K562 (cell line): ENCODE results near the gene RABGAP1.

ENCODE experiments used
- CEBPB ChIP-seq: fragments of 450-650 bp; IDR thresholded peaks from 2 replicates; pipeline ENCODE4 v1.6.1; 2016; ENCODE audit warnings: missing genetic modification characterization, missing compliant biosample characterization
- EP300 ChIP-seq: IDR thresholded peaks from 2 replicates; pipeline ENCODE4 v1.6.1; 2012; ENCODE audit warnings: low read length, improper control_type of control experiment
- ESRRA ChIP-seq: fragments of 450-650 bp; IDR thresholded peaks from 2 replicates; pipeline ENCODE4 v1.6.1; 2014; ENCODE audit warnings: low read depth, mild to moderate bottlenecking, moderate library complexity, borderline replicate concordance
- JUN ChIP-seq, 2 experiments: sonication (generic) in 1 of 2; formaldehyde crosslinking in 1 of 2; IDR thresholded peaks; 2 replicates each; pipeline versions ENCODE4 v1.6.1 to v1.8.0; 2012 to 2022; ENCODE audit warnings: borderline replicate concordance in 2 of 2, mild to moderate bottlenecking in 2 of 2, improper control_type of control experiment in 1 of 2, low read depth in 1 of 2, low read length in 1 of 2, missing genetic modification reagents in 1 of 2
- MBD2 ChIP-seq: sonication (generic); IDR thresholded peaks from 2 replicates; pipeline ENCODE4 v1.6.1; 2016; ENCODE audit warnings: low read depth, borderline replicate concordance
- MTA1 ChIP-seq: fragments of 450-650 bp; IDR thresholded peaks from 2 replicates; pipeline ENCODE4 v1.6.1; 2017; ENCODE audit warnings: borderline replicate concordance
- PTBP1 ChIP-seq: fragments of 200-400 bp; formaldehyde crosslinking; IDR thresholded peaks from 2 replicates; pipeline ENCODE4 v1.6.1; 2017; ENCODE audit warnings: low read depth, low read length
- SNAPC5 ChIP-seq: fragments of 250-450 bp; sonication (Bioruptor Pico); IDR thresholded peaks from 2 replicates; pipeline ENCODE4 v1.8.0; 2021; ENCODE audit warnings: moderate library complexity, mild to moderate bottlenecking, inconsistent platforms
- TCF7 ChIP-seq: sonication (generic); IDR thresholded peaks from 2 replicates; pipeline ENCODE4 v1.6.1; 2016; ENCODE audit warnings: antibody characterized with exemption, borderline replicate concordance
- VEZF1 ChIP-seq: fragments of 200-800 bp; sonication (Bioruptor generic); IDR thresholded peaks from 2 replicates; pipeline ENCODE4 v1.6.1; 2017; ENCODE audit warnings: missing genetic modification characterization, missing compliant biosample characterization
- ZNF398 ChIP-seq: fragments of 250-450 bp; sonication (Bioruptor Pico); IDR thresholded peaks from 2 replicates; pipeline ENCODE4 v1.8.0; 2021; ENCODE audit warnings: moderate library complexity, mild to moderate bottlenecking, inconsistent platforms

- no peak for TF ChIP-seq MBD2
- TF ChIP-seq PTBP1, result no peak
- no peak for TF ChIP-seq VEZF1 (CRISPR knock-in tag)
- no peak for TF ChIP-seq EP300
- TF ChIP-seq TCF7, result no peak
- TF ChIP-seq MTA1, result no peak
- no peak for TF ChIP-seq ESRRA
- TF ChIP-seq JUN (IDR thresholded peaks at IDR 0.05; ENCODE audit: borderline replicate concordance, low read depth, low read length), result no peak
- TF ChIP-seq JUN (CRISPR knock-in tag; IDR thresholded peaks at IDR 0.05; ENCODE audit: borderline replicate concordance), result no peak
- TF ChIP-seq SNAPC5, result no peak
- TF ChIP-seq ZNF398 (CRISPR knock-in tag), result no peak
- TF ChIP-seq CEBPB (tag), result no peak
Measured at GRCh38 chr9:122941582-122942234, 888 bp downstream of the RABGAP1 start.
